HG02571 (cell line): ENCODE results near the gene TMEM132D.

Experiments
- ATAC-seq: cut with Tn5 transposase; IDR thresholded peaks from one replicate; pipeline ENCODE4 v1.9.1; 2021; ENCODE audit warnings: mild to moderate bottlenecking, moderate library complexity; ENCODE audit not compliant: unreplicated experiment

The TMEM132D gene

DNA sequence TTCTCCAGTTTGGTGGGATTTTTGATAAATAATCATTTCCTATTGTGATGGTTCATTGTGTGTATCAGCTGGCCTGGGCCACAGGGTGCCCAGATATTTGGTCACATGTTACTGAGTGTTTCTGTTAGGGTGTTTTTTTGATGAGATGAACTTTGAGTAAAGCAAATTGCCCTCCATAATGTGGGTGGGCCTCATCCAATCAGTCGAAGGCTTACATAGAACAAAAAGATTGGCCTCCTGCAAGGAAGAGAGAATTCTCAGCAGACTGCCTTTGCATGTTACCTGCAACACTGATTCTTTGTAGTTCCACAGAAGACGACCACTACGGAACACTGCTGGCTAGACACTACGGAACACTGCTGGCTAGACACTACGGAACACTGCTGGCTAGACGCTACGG, 609.0 kb downstream of the TMEM132D start:
- no peak for ATAC-seq

DNA sequence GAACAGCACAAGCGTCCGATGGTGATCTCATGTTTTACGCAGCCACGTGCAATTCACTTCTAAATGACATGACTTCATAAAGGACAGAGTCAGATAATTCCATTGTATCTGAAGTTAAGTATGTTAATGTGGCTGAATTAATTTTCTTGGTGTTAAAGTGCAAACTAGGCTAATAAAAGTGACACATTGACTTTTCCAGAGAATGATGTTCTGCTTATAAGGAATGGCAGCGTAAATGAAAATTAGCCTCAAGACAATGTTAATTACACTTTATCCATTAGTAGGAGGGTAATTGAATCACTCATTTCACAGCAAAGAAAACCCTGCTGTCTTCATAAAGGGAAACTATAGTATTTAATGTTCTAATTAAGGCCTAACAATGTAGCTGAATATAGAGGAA, 624.1 kb downstream of the TMEM132D start:
- no peak for ATAC-seq

DNA sequence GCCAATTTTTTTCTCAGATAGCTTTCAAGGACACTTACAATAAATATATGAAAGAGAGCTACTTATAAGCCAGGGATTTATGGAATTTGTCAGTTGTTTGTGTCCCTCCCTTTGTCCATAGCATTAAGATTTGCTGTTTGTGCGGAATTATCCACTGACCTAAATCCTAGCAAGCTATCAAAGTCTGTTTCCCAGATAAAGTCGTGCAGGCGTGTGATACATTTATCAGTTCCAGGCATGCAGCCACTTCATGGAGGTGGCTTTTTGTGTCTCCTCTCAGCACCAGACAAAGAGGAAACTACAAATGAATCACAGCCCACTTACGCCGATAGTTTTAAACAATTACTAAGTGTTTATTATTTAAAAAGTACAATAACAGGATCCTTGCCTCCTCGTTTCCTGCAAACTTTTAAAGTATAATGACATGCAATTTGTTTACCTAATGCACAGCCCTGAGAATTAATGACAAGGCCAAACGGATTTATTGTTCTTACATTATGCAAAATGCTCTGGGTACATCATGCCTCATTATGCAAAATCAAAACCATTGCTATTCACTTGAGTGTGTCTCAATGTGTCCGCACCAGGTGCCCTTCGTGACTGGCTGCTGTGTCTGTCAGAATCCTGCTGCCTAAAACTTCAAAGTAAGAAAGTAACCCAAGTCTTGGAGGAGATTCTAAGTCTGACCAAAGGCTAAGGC, 627.3 kb downstream of the TMEM132D start:
- ATAC-seq = no peak

- no peak for ATAC-seq
Observed at GRCh38 chr12:129269756-129270495, 633.9 kb downstream of the TMEM132D start.

DNA sequence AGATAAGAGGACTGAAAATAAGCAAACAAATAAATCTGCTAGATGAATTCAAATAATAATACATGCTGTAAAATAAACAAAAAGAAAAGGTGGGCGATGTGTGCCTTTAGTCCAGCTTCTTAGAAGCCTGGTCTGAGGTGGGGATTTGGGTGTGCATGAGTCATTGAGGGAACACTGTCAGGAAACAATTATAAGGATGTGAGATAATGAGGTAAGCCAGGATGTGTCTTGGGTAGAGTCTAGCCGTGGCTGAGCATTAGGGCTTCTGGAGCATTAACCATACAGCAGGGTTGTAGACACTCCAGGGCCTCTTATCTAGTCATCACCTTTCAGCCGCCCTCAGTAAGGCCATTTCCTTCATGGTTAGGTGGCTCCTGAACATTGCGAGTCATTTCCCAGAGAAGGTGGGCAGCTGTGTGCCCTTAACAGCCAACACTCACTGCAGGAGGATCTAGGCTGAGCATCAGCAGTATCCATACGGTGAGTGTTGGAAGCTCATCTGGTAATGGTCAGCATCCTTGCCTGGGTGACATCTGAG, 645.0 kb downstream of the TMEM132D start:
- ATAC-seq = no peak

DNA sequence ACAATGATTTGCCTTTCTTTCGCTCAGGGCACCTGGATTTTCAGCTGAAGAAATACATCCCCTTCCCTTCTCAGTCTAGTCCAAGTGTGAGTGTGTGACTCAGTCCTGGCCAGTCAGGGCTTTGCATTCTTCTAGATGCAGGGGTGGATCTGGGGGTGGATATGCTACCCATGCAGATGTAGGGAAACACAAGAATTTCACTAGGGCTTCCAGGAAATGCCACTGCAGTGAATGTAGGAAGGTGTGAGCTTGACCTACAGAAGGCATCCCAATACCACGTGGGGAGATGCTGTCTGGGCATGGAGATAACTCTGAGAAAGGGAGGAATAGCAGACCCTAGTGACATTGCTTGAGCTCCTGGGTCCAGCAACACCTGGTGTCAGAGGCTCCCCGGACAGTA, 646.3 kb downstream of the TMEM132D start:
- ATAC-seq = no peak

DNA sequence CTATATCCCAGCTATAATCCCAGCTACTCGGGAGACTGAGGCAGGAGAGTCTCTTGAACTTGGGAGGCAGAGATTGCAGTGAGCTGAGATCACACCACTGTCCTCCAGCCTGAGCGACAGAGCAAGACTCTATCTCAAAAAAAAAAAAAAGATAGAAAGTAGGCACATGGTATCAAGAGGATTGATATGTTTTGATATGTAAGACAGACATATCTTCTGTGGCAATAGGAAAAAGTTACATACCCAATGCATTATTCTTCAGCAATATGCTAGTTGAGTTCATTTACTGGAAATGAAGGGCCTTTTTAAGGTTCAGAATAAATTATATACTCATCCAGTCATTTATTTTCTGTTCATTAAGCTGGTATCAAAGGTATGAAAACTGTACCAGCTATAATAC, 657.2 kb downstream of the TMEM132D start:
- no peak for ATAC-seq

DNA sequence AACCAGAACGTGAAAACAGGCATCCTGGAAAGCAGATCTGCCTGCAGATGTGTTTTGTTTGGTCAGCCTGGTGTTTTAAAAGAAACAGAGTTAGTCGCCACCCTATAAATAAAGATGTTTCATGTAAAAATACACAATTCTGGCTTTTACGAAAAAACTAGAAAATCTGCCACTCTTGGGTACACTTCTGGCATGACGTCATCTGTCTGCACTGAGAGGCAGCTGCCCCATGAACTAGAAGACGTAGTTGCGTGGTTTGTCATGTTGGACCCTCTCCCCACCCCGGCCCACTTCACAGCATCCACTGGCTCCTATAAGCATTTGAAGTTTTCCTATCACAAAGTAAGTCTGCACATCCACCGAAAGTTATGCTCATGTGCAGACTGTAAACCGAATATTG, 658.1 kb downstream of the TMEM132D start:
- ATAC-seq = no peak

DNA sequence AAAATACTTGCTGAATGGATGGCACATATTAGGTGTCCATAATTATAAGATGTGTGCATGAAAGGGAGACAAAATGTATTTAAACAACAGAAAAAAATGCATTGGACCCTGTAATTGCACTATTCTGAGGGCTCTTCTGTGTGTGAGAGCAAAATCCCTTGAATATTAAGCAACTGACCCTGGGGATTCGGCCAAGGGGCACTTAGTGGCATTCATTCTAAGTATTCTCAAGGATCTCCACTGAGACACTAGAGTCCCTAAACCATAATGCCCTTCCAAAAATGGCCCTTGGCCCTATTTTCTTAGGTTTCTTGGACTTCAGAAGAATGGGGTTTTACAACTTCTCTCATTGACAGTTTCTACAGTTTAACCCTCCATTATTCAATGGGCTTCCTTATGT, 662.0 kb downstream of the TMEM132D start:
- ATAC-seq = no peak

DNA sequence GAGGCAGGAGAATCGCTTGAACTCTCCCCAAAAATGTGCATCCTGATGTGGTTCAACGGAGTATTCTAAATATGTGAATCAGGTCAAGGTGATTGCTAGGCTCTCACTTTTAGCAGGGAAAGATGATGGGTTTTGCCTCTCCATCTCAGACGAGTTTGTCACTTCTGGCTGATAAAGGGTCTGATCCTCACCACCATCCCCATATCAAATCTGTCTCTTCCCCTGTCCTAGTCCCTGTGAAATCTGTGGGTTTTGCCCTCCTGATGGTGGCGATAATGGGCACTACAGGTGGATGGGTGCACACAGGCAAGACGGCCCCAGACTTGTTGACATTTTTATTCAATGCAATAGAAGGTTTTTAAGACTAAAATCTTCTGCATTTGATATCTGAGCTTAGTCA, 665.9 kb downstream of the TMEM132D start:
- no peak for ATAC-seq

DNA sequence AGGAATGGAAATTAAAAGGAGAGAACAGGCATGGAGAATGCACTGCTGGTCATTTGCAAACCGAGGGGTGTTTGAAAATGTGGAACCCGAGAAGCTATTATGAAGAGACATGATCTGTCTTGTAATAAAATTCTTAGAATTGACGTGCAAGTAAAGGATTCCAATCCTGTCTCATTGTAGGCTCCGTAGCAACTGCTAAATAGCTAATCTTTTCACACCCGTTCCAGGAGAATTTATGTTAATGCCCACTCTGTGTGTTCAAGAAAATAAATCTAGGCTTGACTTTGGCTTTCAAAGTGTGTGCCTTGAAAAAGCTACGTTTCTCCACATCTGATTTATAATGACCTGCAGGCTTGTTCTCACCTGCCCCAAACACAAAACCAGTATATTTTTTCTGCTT, 669.6 kb downstream of the TMEM132D start:
- no peak for ATAC-seq

DNA sequence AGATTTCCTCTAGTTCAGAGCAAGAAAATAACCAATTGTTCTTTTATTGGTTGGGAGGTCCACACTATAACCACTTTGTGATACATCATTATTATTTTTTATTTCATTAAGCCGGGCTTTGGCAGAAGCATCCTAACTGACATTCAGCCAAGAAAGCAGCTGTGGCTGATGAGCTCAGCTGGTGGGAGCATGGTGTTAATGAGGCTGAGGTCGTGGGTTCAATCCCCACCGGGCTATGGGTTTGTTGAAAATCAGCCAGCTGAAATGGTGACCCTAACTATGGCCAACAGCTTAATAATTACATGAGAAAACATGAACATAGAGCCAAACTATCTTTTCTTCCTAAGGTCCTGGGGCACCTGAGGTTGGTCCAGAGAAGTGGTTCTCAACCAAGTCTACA, 672.3 kb downstream of the TMEM132D start:
- ATAC-seq = no peak

DNA sequence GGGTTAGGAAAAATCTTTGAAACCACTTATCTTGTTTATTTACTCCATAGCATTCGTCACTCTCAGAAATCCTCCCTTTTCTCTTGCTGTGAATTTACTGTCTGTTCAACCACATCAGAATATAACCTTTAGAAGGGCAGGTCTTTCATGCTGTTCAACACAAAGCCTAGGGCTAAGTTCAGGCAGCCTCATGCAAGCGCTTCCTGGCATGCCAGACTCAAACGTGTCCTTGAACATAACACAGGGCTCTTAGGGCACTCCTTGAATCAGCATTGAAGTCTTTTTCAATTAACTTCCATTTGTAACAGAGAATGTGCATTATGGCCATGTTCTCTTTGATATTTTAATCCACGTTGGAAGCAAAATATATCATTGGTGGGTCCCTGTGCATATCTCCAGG, 672.8 kb downstream of the TMEM132D start:
- no peak for ATAC-seq

DNA sequence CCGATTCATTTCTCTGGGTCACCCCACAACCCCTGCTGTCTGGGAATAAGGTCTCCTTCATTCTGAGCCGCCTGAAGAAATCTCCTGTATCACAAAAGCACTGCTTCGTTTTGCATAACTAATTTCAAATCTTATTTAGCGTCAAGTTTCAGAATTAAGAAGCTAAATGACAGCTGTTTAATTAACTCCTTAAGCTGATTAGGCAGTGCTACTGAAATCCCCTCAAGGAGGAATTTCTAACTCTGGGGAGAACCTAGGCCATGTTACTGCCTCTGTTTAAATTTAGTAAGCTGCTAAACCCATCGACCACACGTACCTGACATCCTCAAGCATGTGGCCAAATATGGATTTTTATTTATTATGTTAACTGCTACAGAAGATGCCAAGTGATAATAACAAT, 677.0 kb downstream of the TMEM132D start:
- ATAC-seq = no peak

- ATAC-seq = no peak
Observed at GRCh38 chr12:129226005-129226404, 677.8 kb downstream of the TMEM132D start.

DNA sequence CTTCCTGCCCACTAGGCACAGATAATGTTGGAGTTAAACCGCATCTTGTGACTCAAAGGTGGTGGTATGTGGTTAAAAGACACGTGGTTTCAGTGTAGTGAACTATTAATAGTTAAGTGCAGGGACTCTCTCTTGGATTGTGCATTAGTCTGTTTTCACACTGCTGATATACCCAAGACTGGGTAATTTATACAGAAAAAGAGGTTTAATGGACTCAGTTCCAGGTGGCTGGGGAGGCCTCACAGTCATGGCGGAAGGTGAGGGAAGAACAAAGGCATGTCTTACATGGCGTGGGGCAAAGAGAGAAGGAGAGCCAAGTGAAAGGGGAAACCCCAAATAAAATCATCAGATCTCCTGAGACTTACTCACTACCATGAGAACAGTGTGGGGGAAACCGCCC, 688.3 kb downstream of the TMEM132D start:
- ATAC-seq = no peak

- ATAC-seq = no peak
Observed at GRCh38 chr12:129213551-129213950, 690.3 kb downstream of the TMEM132D start.

DNA sequence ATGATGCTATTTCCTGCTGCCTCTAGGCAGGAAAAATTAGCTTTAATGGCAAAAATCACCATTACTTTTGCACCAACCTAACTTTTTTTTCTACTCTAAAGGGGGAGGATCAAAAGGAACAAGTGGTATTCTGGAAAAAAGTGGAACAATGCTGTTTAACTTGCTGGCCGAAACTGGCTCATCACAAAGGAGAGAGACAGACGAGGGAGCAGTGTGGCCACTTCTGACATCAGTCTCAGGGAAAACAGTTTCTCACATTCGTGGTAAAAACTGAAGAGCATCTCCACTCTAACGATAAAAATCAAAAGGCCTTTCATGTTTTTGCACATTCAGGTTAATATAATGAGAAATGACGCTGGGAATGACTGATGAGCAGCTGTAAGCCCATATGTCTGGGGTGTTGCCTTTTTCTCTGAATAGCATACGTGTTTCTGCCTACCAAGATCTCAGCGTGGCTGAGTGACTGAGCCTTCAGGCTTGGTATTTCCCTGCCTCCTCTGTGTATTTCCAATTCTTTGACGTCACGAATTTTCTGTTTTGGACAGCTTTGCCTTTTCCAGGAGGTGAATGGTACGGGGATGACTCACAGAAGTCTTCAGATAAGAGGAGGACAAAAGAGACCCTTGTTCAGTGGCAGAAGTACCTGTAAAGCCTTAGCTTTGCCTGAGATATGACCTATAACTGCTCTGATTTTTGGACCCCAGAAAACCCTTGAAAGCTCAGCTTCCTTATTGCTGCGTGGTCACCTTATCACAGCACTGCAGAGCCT, 691.8 kb downstream of the TMEM132D start:
- no peak for ATAC-seq

DNA sequence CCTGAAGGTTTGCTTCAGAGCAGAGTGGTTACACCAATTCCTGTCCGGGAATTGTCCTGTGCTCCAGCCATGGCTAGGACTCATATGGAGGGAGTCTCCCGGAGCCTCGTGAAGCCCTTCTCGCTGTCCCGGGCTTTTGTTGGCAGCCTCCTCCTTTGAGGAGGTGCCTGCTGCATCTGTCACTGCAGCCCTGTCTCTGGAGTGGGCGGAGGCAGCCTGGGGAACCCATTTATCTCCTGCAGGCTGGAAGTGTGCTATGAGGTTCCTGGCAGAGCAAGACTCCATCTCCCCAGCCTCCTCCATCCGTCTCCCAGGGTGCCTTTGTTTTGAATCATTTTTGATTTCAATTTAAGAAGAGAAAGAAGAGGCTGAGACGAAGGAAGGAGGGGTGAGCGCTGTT, 695.3 kb downstream of the TMEM132D start:
- ATAC-seq = no peak

DNA sequence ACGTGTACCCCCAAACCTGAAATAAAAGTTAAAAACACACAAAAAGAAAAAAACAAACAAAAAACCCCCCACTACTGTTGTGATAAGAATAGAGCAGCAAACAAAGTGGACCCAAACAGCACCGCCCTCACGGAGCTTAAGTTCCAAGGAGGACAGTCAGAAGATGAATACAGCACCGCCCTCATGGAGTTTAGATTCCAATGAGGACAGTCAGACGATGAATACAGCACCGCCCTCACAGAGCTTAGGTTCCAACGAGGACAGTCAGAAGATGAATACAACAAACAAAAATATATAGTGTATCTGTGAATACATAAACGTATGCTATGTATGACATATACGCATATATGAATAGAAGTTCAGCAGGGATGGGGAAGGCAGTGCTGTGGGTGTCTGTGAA, 696.7 kb downstream of the TMEM132D start:
- no peak for ATAC-seq

- no peak for ATAC-seq
Observed at GRCh38 chr12:129203456-129203855, 700.4 kb downstream of the TMEM132D start.
